ENCODE results near the gene ATRAID. TPM values are rescaled to one million over a fixed set of nuclear protein-coding genes. Genes with fewer than 3 reads are reported as not detected.
A peak's percentile ranks its signal among the peaks of the same experiment; 100 is the strongest.

Gene ATRAID, protein sequence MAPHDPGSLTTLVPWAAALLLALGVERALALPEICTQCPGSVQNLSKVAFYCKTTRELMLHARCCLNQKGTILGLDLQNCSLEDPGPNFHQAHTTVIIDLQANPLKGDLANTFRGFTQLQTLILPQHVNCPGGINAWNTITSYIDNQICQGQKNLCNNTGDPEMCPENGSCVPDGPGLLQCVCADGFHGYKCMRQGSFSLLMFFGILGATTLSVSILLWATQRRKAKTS
- 100 to 1,000 TPM; 107 to 121 (median 114) TPM for total RNA-seq

GRCh38 chr2:27211943-27212625 is at the start of gene ATRAID, which contains the start of gene SLC5A6:
Gene ATRAID, plus strand, starts transcription at chr2:27212041. Its CDS starts 328 bp downstream, at chr2:27212369.
Gene SLC5A6, minus strand, starts transcription at chr2:27212268. Its CDS starts 4,618 bp downstream, at chr2:27207650.
- intact Hi-C loops (cut with DNase I; ENCODE audit: low total_unique reads) = no loop called here
- WGBS, 2 donors = 0 to 1% methylated on average over 41 to 56 of the region's 73 CpGs
- peak in 1 of 2 donors; percentile 52 for TF ChIP-seq POLR2A (IDR thresholded peaks at IDR 0.05)
- peak in 1 of 3 donors; percentile 35 for TF ChIP-seq CTCF (IDR thresholded peaks at IDR 0.05)
- DNase-seq (ENCODE audit: low spot score in 2 of 2) = peak; percentile 75 to 97
- peak within 1 kb of the TSS; percentile 54 for H3K4me3 ChIP-seq (ENCODE audit: low read depth, poor library complexity, severe bottlenecking)

DNA sequence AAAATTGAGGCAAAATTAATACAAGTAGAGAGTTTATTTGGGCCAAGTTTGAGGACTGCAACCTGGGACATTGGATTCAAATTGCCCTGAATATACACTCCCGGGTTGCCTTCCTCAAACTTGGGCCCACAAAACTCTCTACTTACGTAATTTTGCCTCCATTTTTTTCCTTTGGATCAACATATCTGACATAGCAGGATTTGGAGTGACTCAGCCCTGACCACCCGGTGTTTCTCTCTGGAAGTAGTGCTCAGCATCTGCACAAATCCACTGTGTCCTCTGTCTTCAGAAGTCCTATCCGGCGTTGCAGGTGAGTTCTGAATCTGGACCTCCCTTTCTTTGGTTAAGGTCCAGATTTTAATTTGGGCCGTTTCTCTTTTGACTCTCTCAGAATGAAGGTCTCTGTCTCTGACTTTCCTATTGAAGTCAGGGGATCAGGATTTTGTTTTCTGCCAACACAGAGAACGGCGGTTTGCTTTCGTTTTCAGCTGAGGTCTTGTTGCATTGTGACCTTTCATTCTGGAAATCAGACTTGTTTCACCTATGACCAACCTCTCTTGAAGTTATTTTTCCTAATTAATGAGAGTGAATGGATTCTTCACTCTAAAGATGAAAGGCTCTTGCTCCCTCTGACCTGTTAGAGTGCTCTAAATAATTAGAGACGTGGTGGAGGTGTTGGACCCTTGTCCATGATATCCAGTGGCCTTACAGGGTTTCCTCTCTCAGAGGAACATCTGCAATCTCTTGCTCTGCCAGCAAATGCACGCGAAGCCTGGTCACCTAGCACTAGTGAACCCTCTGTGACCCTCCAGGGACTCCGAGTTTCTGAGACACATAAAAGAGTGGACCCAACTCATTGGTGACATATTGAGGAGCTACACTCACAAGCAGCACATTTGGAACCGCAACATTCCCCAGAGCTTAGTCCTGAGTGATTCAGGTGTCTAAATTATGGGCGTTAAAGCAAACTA is 49.4 kb upstream of the ATRAID start:
- WGBS, 2 donors = 86 to 89% methylated on average over 15 of the region's 15 CpGs
- intact Hi-C loops (cut with DNase I; ENCODE audit: low total_unique reads) = no loop called here
- TF ChIP-seq CTCF (IDR thresholded peaks at IDR 0.05) (no peak), POLR2A (IDR thresholded peaks at IDR 0.05) (no peak)
- DNase-seq (ENCODE audit: low spot score in 2 of 2) = no peak
- H3K4me3 ChIP-seq (ENCODE audit: low read depth, poor library complexity, severe bottlenecking) = no peak overlapping the region

DNA sequence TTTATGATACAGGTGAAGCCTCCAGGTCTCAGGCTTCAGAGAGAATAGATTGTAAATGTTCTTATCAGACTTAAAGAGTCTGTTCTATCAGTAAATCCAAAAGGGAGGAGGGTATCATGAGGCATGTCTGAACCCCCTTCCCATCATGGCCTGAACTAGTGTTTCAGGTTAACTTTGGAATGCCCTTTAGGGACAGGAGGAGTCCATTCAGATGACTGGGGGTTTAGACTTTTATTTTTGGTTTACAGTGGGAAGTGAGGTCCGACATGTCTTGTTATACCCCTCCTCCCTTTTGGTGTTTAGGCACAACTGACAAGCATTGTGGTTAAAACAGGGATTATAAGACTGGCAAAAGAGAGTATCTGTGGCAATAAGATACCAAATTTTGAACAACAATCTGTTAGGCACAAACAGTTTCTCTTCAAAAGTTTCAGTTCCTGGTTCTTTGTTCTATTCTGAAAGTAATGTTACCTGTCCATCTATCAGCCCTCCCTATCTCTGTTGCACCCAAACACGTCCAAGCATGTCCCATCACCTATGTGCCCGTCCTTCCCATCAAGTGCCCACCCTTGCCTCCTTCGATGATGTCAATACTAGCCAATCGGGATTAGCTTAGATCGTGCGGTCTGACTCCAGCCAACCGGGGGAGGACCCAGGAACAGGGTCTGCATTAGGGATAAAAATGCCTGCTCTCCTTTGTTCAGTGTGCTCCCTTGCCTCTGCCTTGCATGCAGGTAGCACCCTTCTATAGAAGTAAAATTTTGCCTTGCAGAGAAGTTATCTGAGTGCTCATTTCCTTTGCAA is 46.7 kb upstream of the ATRAID start:
- TF ChIP-seq CTCF (IDR thresholded peaks at IDR 0.05) (no peak), POLR2A (IDR thresholded peaks at IDR 0.05) (no peak)
- no peak for DNase-seq (ENCODE audit: low spot score in 2 of 2)
- H3K4me3 ChIP-seq (ENCODE audit: low read depth, poor library complexity, severe bottlenecking) = no peak overlapping the region
- intact Hi-C loops (cut with DNase I; ENCODE audit: low total_unique reads) = no loop called here
- WGBS, 2 donors = 82 to 83% methylated on average over 8 of the region's 8 CpGs

DNA sequence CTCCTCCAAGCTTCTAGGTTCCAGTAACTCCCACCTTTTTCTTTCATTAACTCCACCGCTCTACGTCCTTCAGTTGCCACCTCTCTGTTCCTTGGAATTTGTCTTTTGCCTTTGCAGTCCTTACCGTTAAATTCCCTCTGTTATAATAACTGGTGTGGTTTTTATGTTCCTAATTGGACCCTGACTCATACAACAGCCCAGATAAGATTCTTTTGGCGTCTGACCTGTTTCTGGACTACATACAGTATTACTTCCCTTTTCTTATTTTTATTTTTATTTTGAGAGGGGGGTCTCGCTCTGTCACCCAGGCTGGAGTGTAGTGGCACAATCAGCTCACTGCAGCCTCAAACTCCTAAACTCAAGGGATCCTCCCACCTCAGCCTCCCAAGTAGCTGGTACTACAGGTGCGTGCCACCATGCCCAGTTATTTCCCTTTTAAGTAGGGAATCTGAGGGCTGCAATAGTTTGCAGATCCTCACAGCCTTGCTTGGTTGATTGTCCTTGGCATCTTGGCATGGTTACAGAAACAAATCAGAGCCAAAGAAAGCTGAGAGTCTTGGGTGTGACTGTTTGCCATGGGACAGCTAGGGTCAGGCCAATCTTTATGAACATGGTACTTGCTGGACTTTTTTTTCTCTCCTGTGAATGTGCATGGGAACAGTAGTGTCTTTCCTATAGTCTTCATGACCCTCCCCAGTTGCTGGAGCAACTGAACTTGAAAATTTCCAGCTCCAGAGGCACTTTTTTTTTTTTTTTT is 41.1 kb upstream of the ATRAID start:
- DNase-seq (ENCODE audit: low spot score in 2 of 2) = no peak
- 74 to 76% methylated on average over 6 of the region's 6 CpGs for WGBS, 2 donors
- intact Hi-C loops (cut with DNase I; ENCODE audit: low total_unique reads) = no loop called here
- no peak overlapping the region for H3K4me3 ChIP-seq (ENCODE audit: low read depth, poor library complexity, severe bottlenecking)
- TF ChIP-seq POLR2A (IDR thresholded peaks at IDR 0.05) (no peak), CTCF (IDR thresholded peaks at IDR 0.05) (no peak)
